ENCODE measurements around the gene THRB.

THRB gene

GRCh38 chr3:24410860-24411259 is 83.8 kb downstream of the THRB start:
- Histone ChIP-seq H3F3A (ENCODE audit: low read depth) (no peaks in the 10 kb centered on the region), H3K36me3 (ENCODE audit: insufficient read depth, low read length) (no peaks in the 10 kb centered on the region), H3K4me3 (ENCODE audit: low read length, poor library complexity, severe bottlenecking) (no peak overlapping the region)

DNA sequence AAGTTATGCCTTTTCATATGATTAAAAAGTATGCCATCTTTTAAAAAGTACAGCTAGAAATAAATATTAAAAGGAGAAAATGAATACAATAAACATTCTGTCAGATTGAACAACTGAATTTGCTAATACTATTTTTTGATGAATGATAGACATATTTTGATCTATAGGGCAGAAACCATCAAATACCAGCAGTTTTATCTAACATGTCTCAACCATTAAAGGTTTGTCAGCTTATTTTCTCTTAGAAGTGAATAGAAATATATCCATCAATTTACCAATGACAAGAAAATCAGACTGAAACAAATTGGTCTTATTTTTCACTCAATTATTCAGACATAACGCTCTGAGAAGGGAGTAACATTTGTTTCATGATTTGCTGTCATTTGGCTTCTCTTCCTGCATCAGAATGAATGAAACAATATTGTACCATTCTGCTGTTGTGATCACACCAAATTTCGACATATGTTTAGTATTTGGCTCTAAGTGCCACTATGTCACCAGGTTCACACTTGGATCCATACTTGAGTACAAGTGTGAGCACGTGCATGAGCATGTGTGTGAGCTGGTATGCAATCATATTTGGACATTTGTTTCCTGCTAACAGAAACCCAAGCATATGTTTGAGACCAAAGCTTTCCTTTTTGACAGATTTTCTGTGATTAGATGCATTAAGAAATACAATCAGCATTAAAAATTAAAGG is 86.5 kb downstream of the THRB start:
- no peaks in the 10 kb centered on the region for H3K9me3 ChIP-seq (ENCODE audit: insufficient read depth, low read depth, low read length)
- H3F3A ChIP-seq (ENCODE audit: low read depth), result no peaks in the 10 kb centered on the region
- no peak overlapping the region for H3K9ac ChIP-seq (ENCODE audit: low read depth, low read length, poor library complexity, severe bottlenecking)
- no peaks in the 10 kb centered on the region for H4K20me1 ChIP-seq (ENCODE audit: insufficient read depth, low read length, poor library complexity, severe bottlenecking)
- H3K79me2 ChIP-seq (ENCODE audit: insufficient read depth, low read length), result no peaks in the 10 kb centered on the region
- TF ChIP-seq CTCF (conservative IDR thresholded peaks at IDR 0.05; ENCODE audit: low read length), result no peak
- no peaks in the 10 kb centered on the region for H3K4me1 ChIP-seq (ENCODE audit: insufficient read depth, low read length, poor library complexity, severe bottlenecking)
- H3K4me3 ChIP-seq (ENCODE audit: low read length, poor library complexity, severe bottlenecking), result no peak overlapping the region
- H2AFZ ChIP-seq (ENCODE audit: low read length), result no peak overlapping the region
- H3K9me2 ChIP-seq (replicated peaks; ENCODE audit: low read depth, low read length), result no peaks in the 10 kb centered on the region
- no peaks in the 10 kb centered on the region for H3K36me3 ChIP-seq (ENCODE audit: insufficient read depth, low read length)
- H3K4me2 ChIP-seq (ENCODE audit: low read depth, low read length, poor library complexity, severe bottlenecking), result no peak overlapping the region
- H3K27me3 ChIP-seq (ENCODE audit: insufficient read depth, low read length, poor library complexity, severe bottlenecking), result no peaks in the 10 kb centered on the region

More at GRCh38 chr3:24410860-24411259, 83.8 kb downstream of the THRB start:
- H3K9me3 ChIP-seq (ENCODE audit: insufficient read depth, low read depth, low read length), result no peaks in the 10 kb centered on the region
- no peaks in the 10 kb centered on the region for H3K9me2 ChIP-seq (replicated peaks; ENCODE audit: low read depth, low read length)
- no peaks in the 10 kb centered on the region for H3K27me3 ChIP-seq (ENCODE audit: insufficient read depth, low read length, poor library complexity, severe bottlenecking)
- H3K4me2 ChIP-seq (ENCODE audit: low read depth, low read length, poor library complexity, severe bottlenecking), result no peak overlapping the region
- no peaks in the 10 kb centered on the region for H3K4me1 ChIP-seq (ENCODE audit: insufficient read depth, low read length, poor library complexity, severe bottlenecking)
- no peaks in the 10 kb centered on the region for H3K79me2 ChIP-seq (ENCODE audit: insufficient read depth, low read length)
- H4K20me1 ChIP-seq (ENCODE audit: insufficient read depth, low read length, poor library complexity, severe bottlenecking), result no peaks in the 10 kb centered on the region
- H3K9ac ChIP-seq (ENCODE audit: low read depth, low read length, poor library complexity, severe bottlenecking), result no peak overlapping the region
- H2AFZ ChIP-seq (ENCODE audit: low read length), result no peak overlapping the region
- TF ChIP-seq EZH2phosphoT487 (IDR thresholded peaks at IDR 0.05; ENCODE audit: borderline replicate concordance) (no peak), CTCF (conservative IDR thresholded peaks at IDR 0.05; ENCODE audit: low read length) (no peak)

DNA sequence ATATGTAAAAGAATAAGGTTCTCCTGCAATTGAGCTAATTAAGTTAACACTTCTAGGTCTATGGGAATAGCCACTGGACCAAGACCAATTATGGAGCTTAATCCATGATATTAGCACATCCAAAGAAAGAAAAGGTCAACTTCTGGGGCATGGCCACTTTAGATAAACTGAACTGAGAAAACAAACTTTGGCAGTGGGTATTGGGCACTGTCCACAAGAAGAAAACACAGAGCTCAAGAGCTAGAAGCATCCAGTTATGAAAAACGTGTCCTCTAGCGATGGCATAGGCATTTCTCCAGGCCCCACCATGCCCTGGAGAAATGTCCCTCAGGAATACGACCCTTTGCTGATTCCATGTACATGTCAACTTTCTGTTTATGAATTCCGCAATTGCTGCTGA is 87.8 kb downstream of the THRB start:
- Histone ChIP-seq H3K36me3 (ENCODE audit: insufficient read depth, low read length) (no peaks in the 10 kb centered on the region), H3K9ac (ENCODE audit: low read depth, low read length, poor library complexity, severe bottlenecking) (no peak overlapping the region), H3K4me3 (ENCODE audit: low read length, poor library complexity, severe bottlenecking) (no peak overlapping the region), H3K27me3 (ENCODE audit: insufficient read depth, low read length, poor library complexity, severe bottlenecking) (no peaks in the 10 kb centered on the region), H2AFZ (ENCODE audit: low read length) (no peak overlapping the region), H3K9me2 (replicated peaks; ENCODE audit: low read depth, low read length) (no peaks in the 10 kb centered on the region), H4K20me1 (ENCODE audit: insufficient read depth, low read length, poor library complexity, severe bottlenecking) (no peaks in the 10 kb centered on the region), H3K9me3 (ENCODE audit: insufficient read depth, low read depth, low read length) (no peaks in the 10 kb centered on the region), H3F3A (ENCODE audit: low read depth) (no peaks in the 10 kb centered on the region), H3K4me1 (ENCODE audit: insufficient read depth, low read length, poor library complexity, severe bottlenecking) (no peaks in the 10 kb centered on the region), H3K79me2 (ENCODE audit: insufficient read depth, low read length) (no peaks in the 10 kb centered on the region), H3K4me2 (ENCODE audit: low read depth, low read length, poor library complexity, severe bottlenecking) (no peak overlapping the region)
- TF ChIP-seq CTCF (conservative IDR thresholded peaks at IDR 0.05; ENCODE audit: low read length) (no peak), EZH2phosphoT487 (IDR thresholded peaks at IDR 0.05; ENCODE audit: borderline replicate concordance) (no peak)

Measured in Loucy (cell line).